Progenitor cell of endocrine pancreas (in vitro differentiated cells): ENCODE measurements around the gene MYOM3. TPM values are rescaled to one million over a fixed set of nuclear protein-coding genes. Genes with fewer than 3 reads are reported as not detected.

Experiments used
- DNase-seq: peaks from one replicate; pipeline ENCODE4 v3.0.0; 2021; ENCODE audit warnings: low spot score; ENCODE audit not compliant: unreplicated experiment
- H3K27ac Mint-ChIP-seq: 2 replicates; pipeline ENCODE4 v1.8.0; 2021; ENCODE audit warnings: mild to moderate bottlenecking, moderate library complexity, mixed read lengths
- H3K27me3 Mint-ChIP-seq: 2 replicates; pipeline ENCODE4 v1.8.0; 2021; ENCODE audit warnings: mixed read lengths
- H3K36me3 Mint-ChIP-seq: 2 replicates; pipeline ENCODE4 v1.8.0; 2022; ENCODE audit warnings: mixed read lengths; ENCODE audit not compliant: insufficient read depth
- H3K4me1 Mint-ChIP-seq: 2 replicates; pipeline ENCODE4 v1.8.0; 2021; ENCODE audit warnings: low read depth, mixed read lengths
- H3K4me3 Mint-ChIP-seq: 2 replicates; pipeline ENCODE4 v1.8.0; 2021; ENCODE audit warnings: low read depth, mild to moderate bottlenecking, moderate library complexity, mixed read lengths
- H3K9me3 Mint-ChIP-seq: 2 replicates; pipeline ENCODE4 v1.8.0; 2021; ENCODE audit warnings: low read depth, mixed read lengths
- long read RNA-seq: library from polyadenylated mRNA; unstranded; transcript quantifications from one replicate; pipeline ENCODE4 v2.0.0, GENCODE V29; 2020
- total RNA-seq: library from RNA; stranded (reverse); gene quantifications from 2 replicates; pipeline ENCODE4 v1.2.1, GENCODE V29; 2021
- TF ChIP-seq, protein P1 (sequence below): fragments of 200-600 bp; sonication (generic); IDR thresholded peaks from one replicate; pipeline ENCODE4 v1.5.0; 2021; ENCODE audit warnings: antibody characterized with exemption, mild to moderate bottlenecking; ENCODE audit not compliant: unreplicated experiment

The MYOM3 gene
- total RNA-seq: 0.62 and 0.84 TPM in 2 replicates
- long read RNA-seq, partial matches to known transcripts: 1 of 1 reads
- long read RNA-seq, other reads (novel, unspliced or antisense): 0 of 1 reads

DNA sequence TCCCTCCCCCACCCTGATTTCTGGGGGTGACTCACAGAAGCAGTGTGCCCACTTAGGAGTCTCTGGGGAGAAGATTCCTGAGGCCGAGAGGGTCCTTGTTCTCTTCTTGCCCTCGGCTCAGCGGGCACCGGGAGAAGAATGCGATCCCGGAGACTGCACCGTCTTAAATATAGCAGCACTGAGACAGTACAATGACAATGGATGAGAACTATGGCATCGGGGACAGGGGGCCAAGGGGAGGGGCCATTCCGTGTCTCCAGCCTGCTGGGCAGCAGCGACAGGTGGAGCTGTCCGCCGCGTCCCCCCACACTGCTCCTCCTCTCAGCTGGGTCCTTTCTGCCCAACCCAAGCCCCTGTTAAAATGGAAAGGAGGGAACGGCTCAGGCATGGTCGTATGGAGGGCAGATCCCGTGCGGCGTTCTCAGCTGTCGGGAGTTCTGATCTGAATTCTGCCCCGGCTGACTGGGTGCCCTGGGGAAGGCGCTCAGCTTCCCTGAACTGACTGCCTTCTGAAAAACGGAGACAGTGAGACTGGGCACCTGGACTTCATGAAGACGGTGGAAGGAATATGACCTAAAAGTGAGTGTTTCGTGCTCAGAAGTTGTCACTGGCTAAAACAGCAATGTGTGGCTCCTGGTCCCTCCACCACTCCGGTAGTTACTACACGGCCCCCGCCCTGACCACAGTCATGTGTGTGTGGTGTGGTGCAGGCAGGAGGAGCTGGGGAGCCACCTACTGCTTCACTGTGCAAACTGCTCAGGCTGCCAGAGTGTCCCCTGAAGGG is at the start of gene MYOM3:
Gene MYOM3, minus strand, starts transcription at position 140 of the 784 bp plus-strand sequence. CDS start 3,499 bp downstream, outside the sequence.
- H3K4me3 Mint-ChIP-seq: no peak within 1 kb of the TSS
- peak within 1 kb of the TSS; percentile 36 for H3K27ac Mint-ChIP-seq
- TF ChIP-seq, protein P1, sequence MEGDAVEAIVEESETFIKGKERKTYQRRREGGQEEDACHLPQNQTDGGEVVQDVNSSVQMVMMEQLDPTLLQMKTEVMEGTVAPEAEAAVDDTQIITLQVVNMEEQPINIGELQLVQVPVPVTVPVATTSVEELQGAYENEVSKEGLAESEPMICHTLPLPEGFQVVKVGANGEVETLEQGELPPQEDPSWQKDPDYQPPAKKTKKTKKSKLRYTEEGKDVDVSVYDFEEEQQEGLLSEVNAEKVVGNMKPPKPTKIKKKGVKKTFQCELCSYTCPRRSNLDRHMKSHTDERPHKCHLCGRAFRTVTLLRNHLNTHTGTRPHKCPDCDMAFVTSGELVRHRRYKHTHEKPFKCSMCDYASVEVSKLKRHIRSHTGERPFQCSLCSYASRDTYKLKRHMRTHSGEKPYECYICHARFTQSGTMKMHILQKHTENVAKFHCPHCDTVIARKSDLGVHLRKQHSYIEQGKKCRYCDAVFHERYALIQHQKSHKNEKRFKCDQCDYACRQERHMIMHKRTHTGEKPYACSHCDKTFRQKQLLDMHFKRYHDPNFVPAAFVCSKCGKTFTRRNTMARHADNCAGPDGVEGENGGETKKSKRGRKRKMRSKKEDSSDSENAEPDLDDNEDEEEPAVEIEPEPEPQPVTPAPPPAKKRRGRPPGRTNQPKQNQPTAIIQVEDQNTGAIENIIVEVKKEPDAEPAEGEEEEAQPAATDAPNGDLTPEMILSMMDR: peak; percentile 45
- H3K36me3 Mint-ChIP-seq: no peaks in the 10 kb centered on the region
- peaks cover 5% of the 10 kb centered on the region for H3K27me3 Mint-ChIP-seq
- no peak for DNase-seq
- H3K9me3 Mint-ChIP-seq: no peaks in the 10 kb centered on the region
- H3K4me1 Mint-ChIP-seq: peaks cover 21% of the 10 kb centered on the region

DNA sequence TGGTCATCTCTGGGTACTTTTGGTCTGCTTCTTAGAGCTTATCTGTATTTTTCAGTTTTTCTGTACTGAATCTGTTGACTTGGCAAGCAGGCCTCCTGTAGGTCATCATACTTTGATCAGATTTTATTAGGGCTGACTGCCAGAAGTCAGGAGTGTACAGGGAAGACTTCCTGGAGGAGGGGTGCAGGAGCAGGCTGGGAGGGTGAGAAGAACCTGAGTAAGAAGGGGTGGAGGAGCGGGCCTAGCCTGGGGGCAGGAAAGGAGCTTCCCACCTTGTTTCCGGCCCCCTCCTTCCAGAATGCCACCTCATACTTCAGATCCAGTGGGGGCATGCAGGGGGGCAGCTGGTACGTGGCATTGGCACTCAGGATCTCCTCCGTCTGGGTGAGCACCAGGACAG is 49.3 kb upstream of the MYOM3 start:
- Mint-ChIP-seq H3K4me1 (no peaks in the 10 kb centered on the region), H3K27me3 (no peaks in the 10 kb centered on the region), H3K27ac (peak overlapping the region; percentile 33), H3K9me3 (no peaks in the 10 kb centered on the region), H3K36me3 (peaks cover 23% of the 10 kb centered on the region), H3K4me3 (no peak overlapping the region)
- no peak for DNase-seq
- TF ChIP-seq, protein P1: no peak

DNA sequence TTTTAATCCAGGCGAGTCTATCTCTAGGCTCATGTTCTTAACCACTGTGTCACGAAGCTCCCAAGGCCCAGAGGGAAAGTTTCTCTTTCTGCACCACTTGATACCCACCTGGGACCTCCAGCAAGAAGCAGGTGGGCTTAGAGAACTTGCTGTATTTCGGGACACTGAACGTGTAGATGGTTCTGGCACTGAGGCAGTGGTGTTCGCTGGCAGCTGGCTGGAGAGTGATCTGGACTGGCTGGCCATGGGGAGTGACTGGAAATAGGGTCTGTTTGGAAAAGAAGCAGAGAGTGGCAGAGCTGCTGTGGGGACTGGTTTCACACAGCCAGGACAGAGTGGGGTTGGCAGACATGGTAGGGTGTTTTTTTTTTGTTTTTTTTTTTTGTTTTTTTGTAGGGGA is 47.4 kb upstream of the MYOM3 start:
- Mint-ChIP-seq H3K4me3 (no peak overlapping the region), H3K4me1 (peaks cover 4% of the 10 kb centered on the region), H3K9me3 (no peaks in the 10 kb centered on the region), H3K36me3 (peaks cover 18% of the 10 kb centered on the region), H3K27me3 (no peaks in the 10 kb centered on the region), H3K27ac (peak overlapping the region; percentile 84)
- DNase-seq: no peak
- TF ChIP-seq, protein P1: no peak

DNA sequence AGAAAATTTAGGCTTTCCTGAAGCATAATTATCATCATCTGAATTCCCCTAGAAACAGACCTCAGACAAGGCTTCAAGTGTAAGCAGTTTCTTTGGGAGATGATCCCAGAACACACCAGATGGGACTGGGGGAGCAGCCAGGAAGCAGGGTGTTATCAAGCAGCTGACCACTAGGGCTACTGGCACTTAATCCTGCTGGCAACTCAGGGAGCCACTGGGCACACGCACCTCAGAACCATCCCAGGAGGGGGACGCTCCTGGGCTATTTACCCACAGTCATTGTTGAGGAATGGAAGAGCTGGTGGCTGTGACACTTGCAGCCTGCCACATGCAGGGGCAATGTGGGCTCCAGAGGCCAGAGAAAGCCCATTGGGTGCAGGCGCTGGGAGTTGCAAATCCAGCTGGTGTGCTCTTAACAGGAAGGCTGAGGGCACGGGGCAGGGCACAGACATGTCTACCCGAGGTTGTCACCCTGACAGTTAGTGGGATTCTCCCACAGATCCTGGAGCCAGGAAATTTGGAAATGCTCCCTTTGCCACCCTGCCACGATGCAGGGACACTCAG is 46.1 kb upstream of the MYOM3 start:
- H3K4me3 Mint-ChIP-seq: no peak overlapping the region
- no peak overlapping the region for H3K27ac Mint-ChIP-seq
- H3K27me3 Mint-ChIP-seq: no peaks in the 10 kb centered on the region
- TF ChIP-seq, protein P1: no peak
- no peak for DNase-seq
- H3K4me1 Mint-ChIP-seq: peaks cover 14% of the 10 kb centered on the region
- no peaks in the 10 kb centered on the region for H3K9me3 Mint-ChIP-seq
- peaks cover 17% of the 10 kb centered on the region for H3K36me3 Mint-ChIP-seq

- Mint-ChIP-seq H3K9me3 (no peaks in the 10 kb centered on the region), H3K4me1 (peaks cover 22% of the 10 kb centered on the region), H3K27me3 (no peaks in the 10 kb centered on the region), H3K27ac (no peak overlapping the region), H3K4me3 (no peak overlapping the region), H3K36me3 (peaks cover 16% of the 10 kb centered on the region)
- no peak for DNase-seq
- TF ChIP-seq, protein P1: no peak
Measured at GRCh38 chr1:24156542-24157260, 44.8 kb upstream of the MYOM3 start.
